Epithelial cell of esophagus (primary cell): ENCODE data around the gene LRP1.

Source experiments
- DNase-seq: peaks from one replicate; pipeline ENCODE4 v3.0.0; 2010; ENCODE audit warnings: low read depth
- H3K4me3 ChIP-seq: 2 replicates; pipeline ENCODE4 v1.5.1; 2011; ENCODE audit warnings: mild to moderate bottlenecking, low read length, control low read depth
- CTCF ChIP-seq: IDR thresholded peaks from 2 replicates; pipeline ENCODE4 v1.5.1; 2011; ENCODE audit warnings: low read depth, mild to moderate bottlenecking, low read length, control low read depth, inconsistent platforms; ENCODE audit not compliant: insufficient read depth; ENCODE audit errors: missing control alignments

LRP1 gene

GRCh38 chr12:57261428-57261865 is 133.2 kb downstream of the LRP1 start:
- no peak for DNase-seq
- TF ChIP-seq CTCF, result no peak

GRCh38 chr12:57262126-57262822 is 134.0 kb downstream of the LRP1 start:
- DNase-seq, result no peak
- no peak for TF ChIP-seq CTCF
- H3K4me3 ChIP-seq, result no peak overlapping the region

More at GRCh38 chr12:57261428-57261865, 133.2 kb downstream of the LRP1 start:
- H3K4me3 ChIP-seq, result no peak overlapping the region
